Mucosa of gallbladder (tissue), 1 donor: ENCODE data around the gene DPP7. TPM values are rescaled to one million over a fixed set of nuclear protein-coding genes. Genes with fewer than 3 reads are reported as not detected.
"Not testable (repeated sequence)": the region's sequence is repeated elsewhere in the genome, so short reads cannot be mapped to it uniquely, and the experiment has no call there.

Experiments
- DNase-seq: peaks from one replicate; pipeline ENCODE4 v3.0.0-alpha.2; 2020; ENCODE audit warnings: low spot score
- total RNA-seq: library from RNA; stranded (reverse); gene quantifications from one replicate; pipeline ENCODE4 v1.2.1, GENCODE V29; 2021
- donor health status: DM: no; HTN: no; CAD: no.

DPP7 gene
- total RNA-seq, 1 donor from 2014 or later: 199 TPM

- DNase-seq: no peak
These were observed 33.2 kb upstream of the DPP7 start for GRCh38 chr9:137147793-137148160.

- no peak for DNase-seq
These were observed 32.7 kb upstream of the DPP7 start for GRCh38 chr9:137147091-137147792.

- no peak for DNase-seq
These were observed 32.0 kb upstream of the DPP7 start for GRCh38 chr9:137146527-137146918.

GRCh38 chr9:137145731-137146526 lies 31.4 kb upstream of the DPP7 start:
- no peak for DNase-seq

GRCh38 chr9:137143459-137143858 lies 28.9 kb upstream of the DPP7 start:
- DNase-seq: no peak

GRCh38 chr9:137141976-137142936 lies 27.7 kb upstream of the DPP7 start:
- DNase-seq: no peak

- DNase-seq: no peak
These were observed 26.7 kb upstream of the DPP7 start for GRCh38 chr9:137141050-137141810.

GRCh38 chr9:137140151-137141012 lies 25.8 kb upstream of the DPP7 start:
- no peak for DNase-seq

GRCh38 chr9:137139468-137140150 lies 25.1 kb upstream of the DPP7 start:
- no peak for DNase-seq

- DNase-seq: no peak
These were observed 24.4 kb upstream of the DPP7 start, which contains the start of gene GRIN1 for GRCh38 chr9:137138722-137139467. GRIN1 (plus strand) TSS chr9:137139154; CDS start chr9:137139487, 333 bp downstream.

GRCh38 chr9:137138058-137138721 lies 23.7 kb upstream of the DPP7 start:
- no peak for DNase-seq

GRCh38 chr9:137136881-137137607 lies 22.5 kb upstream of the DPP7 start:
- DNase-seq: no peak

- no peak for DNase-seq
These were observed 21.8 kb upstream of the DPP7 start for GRCh38 chr9:137136261-137136880.

GRCh38 chr9:137135154-137135553 lies 20.6 kb upstream of the DPP7 start:
- not testable (repeated sequence) for DNase-seq

GRCh38 chr9:137134191-137134590 lies 19.7 kb upstream of the DPP7 start:
- DNase-seq: no peak

- no peak for DNase-seq
These were observed 15.7 kb upstream of the DPP7 start for GRCh38 chr9:137130176-137130755.
